Stimulated activated CD8-positive, alpha-beta memory T cell treated with anti-CD3 and anti-CD28 coated beads, Interleukin-7, amount 100 ng/mL, for 1 hour (primary cell): Measurements from ENCODE around the gene OTUD5.
A peak's percentile ranks its signal among the peaks of the same experiment; 100 is the strongest.

ENCODE experiments used
- DNase-seq, 2 donors: peaks; one replicate each; pipeline ENCODE4 v3.0.0-alpha.2; 2020; ENCODE audit warnings: low read depth in 2 of 2

Gene OTUD5

GRCh38 chrX:48972220-48973164 is 15.1 kb upstream of the OTUD5 start:
- no peak for DNase-seq

- DNase-seq = no peak
Measured at GRCh38 chrX:48971249-48972219, 14.1 kb upstream of the OTUD5 start, which contains the start of gene KCND1. KCND1 (minus strand) TSS chrX:48971844; CDS start chrX:48970271, 1,573 bp downstream.

GRCh38 chrX:48969471-48969870 is 12.1 kb upstream of the OTUD5 start:
- DNase-seq = no peak

GRCh38 chrX:48968377-48968776 is 11.0 kb upstream of the OTUD5 start:
- DNase-seq = no peak

- DNase-seq = no peak
Measured at GRCh38 chrX:48966796-48967579, 9.6 kb upstream of the OTUD5 start.

GRCh38 chrX:48965959-48966358 is 8.6 kb upstream of the OTUD5 start:
- no peak for DNase-seq

GRCh38 chrX:48961585-48962091 is 4.2 kb upstream of the OTUD5 start:
- no peak for DNase-seq

GRCh38 chrX:48960291-48960690 is 2.9 kb upstream of the OTUD5 start:
- DNase-seq = no peak

GRCh38 chrX:48958635-48959094 is 1.3 kb upstream of the OTUD5 start:
- DNase-seq = no peak

- peak; percentile 80 to 82 for DNase-seq
Measured at GRCh38 chrX:48957827-48958634, 624 bp upstream of the OTUD5 start.

- DNase-seq = no peak
Measured at GRCh38 chrX:48956728-48957414, 536 bp downstream of the OTUD5 start.

GRCh38 chrX:48948589-48948988 is 8.8 kb downstream of the OTUD5 start:
- DNase-seq = no peak

GRCh38 chrX:48945517-48946348 is 11.7 kb downstream of the OTUD5 start:
- no peak for DNase-seq

GRCh38 chrX:48942895-48943294 is 14.5 kb downstream of the OTUD5 start:
- no peak for DNase-seq

GRCh38 chrX:48940404-48940955 is 16.9 kb downstream of the OTUD5 start:
- no peak for DNase-seq

- DNase-seq = no peak
Measured at GRCh38 chrX:48939524-48940228, 17.7 kb downstream of the OTUD5 start.

- no peak for DNase-seq
Measured at GRCh38 chrX:48938721-48939425, 18.5 kb downstream of the OTUD5 start.
